Activated CD8-positive, alpha-beta memory T cell treated with anti-CD3 and anti-CD28 coated beads, Interleukin-2, amount 50 U/mL, for 1 hour (primary cell): ENCODE measurements around the gene BMP3.

Experiments
- DNase-seq: peaks from one replicate; pipeline ENCODE4 v3.0.0-alpha.2; 2020; ENCODE audit errors: extremely low read depth

BMP3 gene

GRCh38 chr4:81106150-81106549 lies 75.6 kb downstream of the BMP3 start:
- no peak for DNase-seq
